Naive thymus-derived CD8-positive, alpha-beta T cell (primary cell): Measurements from ENCODE around the gene UAP1L1. TPM values are rescaled to one million over a fixed set of nuclear protein-coding genes. Genes with fewer than 3 reads are reported as not detected.

Experiments
- ATAC-seq, 2 donors: fragments of 150-1000 bp; cut with Tn5 transposase in 1 of 2; sonication (Bioruptor Pico), chemical (Tn5 transposase) in 1 of 2; 1 replicate in 1 of 2; 2 replicates in 1 of 2; pipeline ENCODE4 v1.10.0; 2021; ENCODE audit warnings: mild to moderate bottlenecking in 2 of 2, moderate library complexity in 2 of 2
- POLR2A ChIA-PET: fragments of 350-600 bp; sonication (Branson Sonifier 250); formaldehyde crosslinking; loops from one replicate; lab custom pipeline; 2021; ENCODE audit warnings: antibody characterized with exemption; lab: Charles Lee
- DNase-seq, 10 donors: peaks; one replicate each; pipeline versions ENCODE4 v3.0.0 to v3.0.0-alpha.2; 2020 to 2022
- H3K27ac Mint-ChIP-seq, 10 donors: one replicate each; pipeline ENCODE4 v1.8.0; 2020 to 2022; ENCODE audit warnings: mild to moderate bottlenecking in 10 of 10, mixed read lengths in 10 of 10, moderate library complexity in 4 of 10, inconsistent platforms in 1 of 10
- H3K27me3 Mint-ChIP-seq, 5 donors: one replicate each; pipeline ENCODE4 v1.8.0; 2021 to 2022; ENCODE audit warnings: mixed read lengths in 5 of 5
- H3K36me3 Mint-ChIP-seq, 3 donors: one replicate each; pipeline ENCODE4 v1.8.0; 2020 to 2022; ENCODE audit warnings: mixed read lengths in 3 of 3, mild to moderate bottlenecking in 2 of 3, inconsistent platforms in 1 of 3
- H3K4me1 Mint-ChIP-seq, 4 donors: one replicate each; pipeline ENCODE4 v1.8.0; 2021 to 2022; ENCODE audit warnings: mixed read lengths in 4 of 4
- H3K4me3 Mint-ChIP-seq, 10 donors: one replicate each; pipeline ENCODE4 v1.8.0; 2020 to 2022; ENCODE audit warnings: mild to moderate bottlenecking in 10 of 10, mixed read lengths in 10 of 10, moderate library complexity in 6 of 10, inconsistent platforms in 1 of 10
- H3K9me3 Mint-ChIP-seq, 9 donors: one replicate each; pipeline ENCODE4 v1.8.0; 2020 to 2022; ENCODE audit warnings: mixed read lengths in 9 of 9, mild to moderate bottlenecking in 3 of 9, inconsistent platforms in 1 of 9, moderate library complexity in 1 of 9
- polyA plus RNA-seq, 3 donors: library from polyadenylated mRNA; unstranded; fragments of 300-500 nt; fragmentation: Illumina TruSeq; gene quantifications; one replicate each; pipeline ENCODE4 v1.2.3, GENCODE V29; 2021
- total RNA-seq, 8 experiments: library from RNA in 2 of 8; stranded (reverse) in 2 of 8; gene quantifications; one replicate each; pipeline ENCODE4 v1.2.3 and lab custom pipeline; 2021 to 2026

UAP1L1 gene
- total and polyA plus RNA-seq, 5 experiments from 2014 or later: 2.3 to 28.7 (median 7.8) TPM

DNA sequence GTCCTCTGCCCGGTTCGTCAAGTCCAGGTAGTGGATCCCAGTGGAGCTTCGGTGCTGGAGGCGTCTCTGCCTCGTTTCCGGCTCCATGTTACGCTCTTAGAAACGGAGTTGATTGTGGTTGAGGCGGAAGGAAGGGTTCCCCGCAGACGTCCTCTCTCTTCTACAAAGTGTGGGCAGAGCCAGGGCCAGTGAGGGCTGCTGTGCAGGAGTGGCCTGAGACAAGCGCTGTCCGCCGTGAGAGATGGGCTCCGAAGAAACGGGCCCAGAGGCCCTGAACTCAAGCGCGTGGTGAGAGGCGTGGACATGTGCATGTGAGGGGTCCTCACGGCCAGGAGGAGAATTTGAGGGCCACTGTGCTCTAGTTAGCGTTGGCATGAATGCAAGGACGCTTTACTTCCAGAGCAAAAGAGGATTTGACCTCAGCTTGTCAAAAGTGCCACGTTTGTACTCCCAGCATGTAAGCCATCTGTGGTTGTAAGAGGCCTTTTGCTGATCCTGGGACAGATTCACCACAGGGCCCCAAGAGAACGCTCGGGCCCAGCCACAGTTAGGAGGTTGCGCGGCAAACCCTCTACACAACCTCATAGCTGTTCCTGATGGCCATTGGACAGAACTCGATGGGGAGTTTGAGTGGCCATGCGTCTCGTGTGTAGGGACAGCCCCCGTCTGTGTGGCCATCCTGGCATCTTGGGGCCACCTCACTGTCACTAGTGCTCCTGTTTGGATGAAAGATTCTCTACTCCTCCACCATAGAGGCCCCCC lies 19.6 kb downstream of the UAP1L1 start:
- H3K36me3 Mint-ChIP-seq: peaks cover 0 to 34% (median 6%) of the 10 kb centered on the region in 3 donors
- peak overlapping the region; percentile 91 to 97 (median 97) for H3K27ac Mint-ChIP-seq
- POLR2A ChIA-PET: interaction anchor here (0.5 to 2.9 kb wide), 7 partner anchors 10 to 396 kb away, joined by 3 to 63 read pairs (median 6); partner anchors contain the start of genes DPP7, MAN1B1, RNF224 and TUBB4B
- H3K27me3 Mint-ChIP-seq: no peaks in the 10 kb centered on the region
- H3K4me3 Mint-ChIP-seq: peak overlapping the region in 7 of 10 donors; percentile 15 to 90 (median 54)
- no peak for DNase-seq
- H3K9me3 Mint-ChIP-seq: no peaks in the 10 kb centered on the region
- ATAC-seq: no peak
- H3K4me1 Mint-ChIP-seq: peaks cover 7 to 21% (median 15%) of the 10 kb centered on the region in 4 donors

DNA sequence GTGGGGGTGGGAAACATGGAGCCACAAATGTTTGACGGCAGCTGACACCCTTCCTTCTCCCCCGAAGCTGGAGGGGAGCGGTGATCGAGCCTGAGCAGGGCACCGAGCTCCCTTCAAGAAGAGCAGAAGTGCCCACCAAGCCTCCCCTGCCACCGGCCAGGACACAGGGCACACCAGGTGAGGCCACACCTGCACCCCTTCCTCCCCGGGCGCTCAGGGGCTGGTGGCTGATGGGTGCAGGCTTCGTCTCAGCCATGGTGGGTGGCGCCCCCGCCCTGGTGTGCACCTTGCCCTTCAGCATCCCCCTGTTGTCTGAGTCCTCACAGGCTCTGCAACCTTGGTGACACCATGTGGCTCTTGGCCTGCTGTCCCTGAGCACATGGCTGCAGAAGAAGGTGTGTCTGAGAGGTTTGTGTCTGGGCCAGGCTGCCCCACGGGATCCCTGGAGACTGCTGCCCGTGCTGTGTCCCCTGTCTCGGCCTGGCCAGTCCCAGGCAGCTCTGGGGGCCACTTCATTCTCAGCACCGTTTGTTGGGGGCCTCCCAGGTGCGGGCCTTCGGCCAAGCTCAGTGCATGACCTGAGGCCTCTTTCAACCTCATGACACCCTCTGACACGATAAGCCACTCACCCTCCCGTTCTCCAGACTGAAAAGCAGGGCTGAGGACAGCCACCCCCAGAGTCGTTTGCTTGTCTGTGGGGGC lies 20.6 kb downstream of the UAP1L1 start:
- DNase-seq: no peak
- peaks cover 0 to 26% (median 0%) of the 10 kb centered on the region in 3 donors for H3K36me3 Mint-ChIP-seq
- POLR2A ChIA-PET: interaction anchor here (0.6 to 2.9 kb wide), 4 partner anchors 11 to 302 kb away, joined by 3 to 63 read pairs (median 12); partner anchors contain the start of genes DPP7 and MAN1B1
- no peaks in the 10 kb centered on the region for H3K9me3 Mint-ChIP-seq
- H3K27ac Mint-ChIP-seq: peak overlapping the region in 9 of 10 donors; percentile 22 to 97 (median 91)
- ATAC-seq: no peak
- no peaks in the 10 kb centered on the region for H3K27me3 Mint-ChIP-seq
- peaks cover 7 to 21% (median 15%) of the 10 kb centered on the region in 4 donors for H3K4me1 Mint-ChIP-seq
- H3K4me3 Mint-ChIP-seq: no peak overlapping the region

DNA sequence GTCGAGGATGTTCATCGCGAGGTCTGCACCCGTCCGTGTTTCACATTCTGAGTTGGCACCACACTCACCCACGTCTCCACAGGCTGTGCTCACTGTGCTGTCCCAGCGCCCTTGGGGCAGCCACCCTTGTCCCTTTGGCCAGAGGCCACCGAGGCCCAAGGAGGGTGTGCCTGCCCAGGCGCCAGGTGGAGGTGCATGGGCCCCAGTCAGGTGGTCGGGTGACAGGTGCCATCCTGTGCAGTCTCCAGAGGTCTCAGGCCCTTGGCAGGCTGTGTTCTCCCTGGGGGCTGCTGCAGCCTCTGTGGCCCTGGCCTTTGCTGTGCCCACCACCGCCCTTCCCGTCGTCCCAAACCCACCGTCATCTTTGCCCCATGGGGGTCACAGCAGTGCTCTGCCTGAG lies 21.9 kb downstream of the UAP1L1 start:
- peaks cover 7 to 21% (median 15%) of the 10 kb centered on the region in 4 donors for H3K4me1 Mint-ChIP-seq
- H3K36me3 Mint-ChIP-seq: peaks cover 0 to 24% (median 2%) of the 10 kb centered on the region in 3 donors
- DNase-seq (no peak), ATAC-seq (no peak)
- no peaks in the 10 kb centered on the region for H3K9me3 Mint-ChIP-seq
- peak overlapping the region in 5 of 10 donors; percentile 72 to 84 (median 74) for H3K27ac Mint-ChIP-seq
- POLR2A ChIA-PET: no interaction called here
- H3K4me3 Mint-ChIP-seq: no peak overlapping the region
- H3K27me3 Mint-ChIP-seq: no peaks in the 10 kb centered on the region

DNA sequence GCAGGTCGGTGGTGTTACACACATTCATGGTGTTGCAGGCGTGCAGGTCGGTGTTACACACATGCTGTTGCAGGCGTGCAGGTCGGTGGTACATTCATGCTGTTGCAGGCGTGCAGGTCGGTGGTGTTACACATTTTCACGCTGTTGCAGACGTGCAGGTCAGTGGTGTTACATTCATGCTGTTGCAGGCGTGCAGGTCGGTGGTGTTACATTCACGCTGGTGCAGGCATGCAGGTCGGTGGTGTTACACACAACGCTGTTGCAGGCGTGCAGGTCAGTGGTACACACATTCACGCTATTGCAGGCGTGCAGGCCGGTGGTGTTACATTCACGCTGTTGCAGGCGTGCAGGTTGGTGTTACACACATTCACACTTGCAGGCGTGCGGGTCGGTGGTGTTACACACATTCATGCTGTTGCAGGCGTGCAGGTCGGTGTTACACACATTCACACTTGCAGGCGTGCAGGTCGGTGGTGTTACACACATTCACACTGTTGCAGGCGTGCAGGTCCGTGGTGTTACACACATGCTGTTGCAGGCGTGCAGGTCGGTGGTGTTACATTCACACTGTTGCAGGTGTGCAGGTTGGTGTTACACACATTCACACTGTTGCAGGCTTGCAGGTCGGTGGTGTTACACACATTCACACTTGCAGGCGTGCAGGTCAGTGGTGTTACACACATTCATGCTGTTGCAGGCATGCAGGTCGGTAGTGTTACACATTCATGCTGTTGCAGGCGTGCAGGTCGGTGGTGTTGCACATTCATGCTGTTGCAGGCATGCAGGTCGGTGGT lies 26.1 kb downstream of the UAP1L1 start:
- H3K9me3 Mint-ChIP-seq: no peaks in the 10 kb centered on the region
- no peak for ATAC-seq
- POLR2A ChIA-PET: no interaction called here
- no peak for DNase-seq
- no peak overlapping the region for H3K27ac Mint-ChIP-seq
- H3K4me1 Mint-ChIP-seq: peaks cover 0 to 2% (median 0%) of the 10 kb centered on the region in 4 donors
- H3K36me3 Mint-ChIP-seq: peaks cover 0 to 35% (median 2%) of the 10 kb centered on the region in 3 donors
- no peaks in the 10 kb centered on the region for H3K27me3 Mint-ChIP-seq
- no peak overlapping the region for H3K4me3 Mint-ChIP-seq

DNA sequence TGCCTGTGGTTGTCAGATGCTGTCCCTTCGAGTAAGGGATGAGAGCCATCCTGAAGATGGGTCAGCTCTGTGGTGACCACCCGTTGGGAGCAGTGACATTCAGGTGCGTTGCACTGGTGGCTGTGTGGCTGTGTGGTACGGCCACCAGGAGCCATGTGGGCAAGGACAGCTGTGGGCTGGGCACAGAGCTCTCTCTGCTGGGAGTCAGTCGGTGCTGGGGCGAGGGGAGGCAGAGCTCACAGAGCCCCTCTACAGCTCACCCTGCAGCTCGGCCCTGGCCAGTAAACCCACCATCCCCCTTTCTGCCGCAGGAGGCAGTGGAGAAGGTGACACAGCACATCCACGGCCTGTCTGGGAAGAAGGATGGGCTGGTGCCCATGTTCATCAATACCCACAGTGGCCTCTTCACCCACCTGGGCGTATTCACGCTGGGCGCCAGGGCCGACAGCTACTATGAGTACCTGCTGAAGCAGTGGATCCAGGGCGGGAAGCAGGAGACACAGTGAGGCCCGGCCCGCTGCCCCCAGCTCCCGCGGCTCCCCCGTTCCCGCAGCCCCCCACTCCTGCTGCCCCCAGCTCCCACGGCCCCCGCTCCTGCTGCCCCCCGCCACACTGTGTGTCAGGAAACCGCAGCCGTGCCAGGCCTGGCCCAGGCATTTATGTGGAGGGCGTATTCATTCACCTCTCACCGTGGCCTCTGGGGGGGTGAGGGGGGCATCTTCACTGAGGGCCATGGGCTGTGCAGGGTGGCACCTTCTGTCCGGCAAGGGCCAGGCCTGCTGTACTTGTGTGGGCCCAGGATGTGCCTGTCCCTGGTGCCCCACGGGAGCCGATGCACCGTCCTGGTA lies 28.7 kb downstream of the UAP1L1 start:
- ATAC-seq (no peak), DNase-seq (no peak)
- Mint-ChIP-seq H3K36me3 (peaks cover 0 to 36% (median 2%) of the 10 kb centered on the region in 3 donors), H3K27ac (no peak overlapping the region), H3K4me1 (no peaks in the 10 kb centered on the region), H3K9me3 (no peaks in the 10 kb centered on the region), H3K27me3 (no peaks in the 10 kb centered on the region), H3K4me3 (no peak overlapping the region)
- POLR2A ChIA-PET: interaction anchor here (0.7 to 1.6 kb wide), 5 partner anchors 10 to 118 kb away, joined by 3 to 5 read pairs (median 4); no protein-coding TSS in a partner anchor

DNA sequence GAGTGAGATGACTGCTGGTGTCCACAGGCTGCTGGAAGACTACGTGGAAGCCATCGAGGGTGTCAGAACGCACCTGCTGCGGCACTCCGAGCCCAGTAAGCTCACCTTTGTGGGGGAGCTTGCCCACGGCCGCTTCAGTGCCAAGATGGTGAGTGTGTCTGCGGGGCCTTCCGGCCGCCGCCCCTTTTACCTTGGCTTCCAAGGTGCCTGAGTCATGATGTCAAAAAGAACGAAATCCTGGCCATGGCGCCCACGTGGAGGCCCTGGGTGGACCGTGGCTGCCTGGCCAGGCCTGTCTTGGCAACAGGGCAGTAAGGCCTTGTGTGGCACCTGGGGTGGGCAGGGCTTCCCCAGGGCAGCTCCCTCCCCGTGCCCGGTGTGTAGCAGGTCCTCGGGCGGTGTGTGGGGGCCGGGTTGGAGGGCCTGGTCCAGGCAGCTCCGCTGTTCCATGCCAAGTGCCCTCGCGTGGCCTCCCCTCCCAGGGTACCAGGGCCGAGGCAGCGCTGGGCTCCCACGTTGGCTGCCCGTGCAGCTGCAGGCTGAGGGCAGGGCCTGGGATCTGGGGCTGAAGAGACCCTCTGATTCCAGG lies 29.4 kb downstream of the UAP1L1 start:
- H3K27me3 Mint-ChIP-seq: no peaks in the 10 kb centered on the region
- ATAC-seq: no peak
- no peak overlapping the region for H3K27ac Mint-ChIP-seq
- DNase-seq: no peak
- H3K9me3 Mint-ChIP-seq: no peaks in the 10 kb centered on the region
- no peaks in the 10 kb centered on the region for H3K4me1 Mint-ChIP-seq
- H3K36me3 Mint-ChIP-seq: peaks cover 0 to 36% (median 2%) of the 10 kb centered on the region in 3 donors
- no peak overlapping the region for H3K4me3 Mint-ChIP-seq
- POLR2A ChIA-PET: interaction anchor here (1.5 to 1.6 kb wide), 2 partner anchors 11 to 17 kb away, joined by 4 to 5 read pairs; no protein-coding TSS in a partner anchor

DNA sequence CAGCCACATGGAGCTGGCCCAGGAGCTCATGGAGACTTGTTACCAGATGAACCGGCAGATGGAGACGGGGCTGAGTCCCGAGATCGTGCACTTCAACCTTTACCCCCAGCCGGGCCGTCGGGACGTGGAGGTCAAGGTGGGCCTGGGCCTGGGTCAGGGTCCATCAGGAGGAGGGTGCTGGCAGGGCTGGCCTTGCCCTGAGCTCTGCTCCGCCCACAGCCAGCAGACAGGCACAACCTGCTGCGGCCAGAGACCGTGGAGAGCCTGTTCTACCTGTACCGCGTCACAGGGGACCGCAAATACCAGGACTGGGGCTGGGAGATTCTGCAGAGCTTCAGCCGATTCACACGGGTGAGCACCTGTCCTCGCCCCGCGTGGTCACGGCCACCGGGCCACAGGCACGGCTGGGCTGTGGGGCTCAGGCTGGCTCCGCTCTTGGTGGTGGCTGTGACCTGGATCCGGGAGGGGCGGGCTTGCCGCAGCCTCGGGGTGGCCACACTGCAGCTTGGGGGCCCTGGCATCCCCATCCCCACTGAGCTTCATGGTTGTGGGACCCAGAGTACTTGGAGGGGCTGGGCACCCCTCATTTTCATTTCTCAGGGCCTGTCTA lies 30.1 kb downstream of the UAP1L1 start:
- ATAC-seq (no peak), DNase-seq (no peak)
- H3K9me3 Mint-ChIP-seq: no peaks in the 10 kb centered on the region
- H3K27me3 Mint-ChIP-seq: no peaks in the 10 kb centered on the region
- no peak overlapping the region for H3K4me3 Mint-ChIP-seq
- no peaks in the 10 kb centered on the region for H3K4me1 Mint-ChIP-seq
- H3K36me3 Mint-ChIP-seq: peaks cover 0 to 36% (median 2%) of the 10 kb centered on the region in 3 donors
- no peak overlapping the region for H3K27ac Mint-ChIP-seq
- POLR2A ChIA-PET: interaction anchor here (1.7 kb wide), 1 partner anchor 21 kb away, joined by 4 read pairs; the partner anchor contains the start of gene MAN1B1

DNA sequence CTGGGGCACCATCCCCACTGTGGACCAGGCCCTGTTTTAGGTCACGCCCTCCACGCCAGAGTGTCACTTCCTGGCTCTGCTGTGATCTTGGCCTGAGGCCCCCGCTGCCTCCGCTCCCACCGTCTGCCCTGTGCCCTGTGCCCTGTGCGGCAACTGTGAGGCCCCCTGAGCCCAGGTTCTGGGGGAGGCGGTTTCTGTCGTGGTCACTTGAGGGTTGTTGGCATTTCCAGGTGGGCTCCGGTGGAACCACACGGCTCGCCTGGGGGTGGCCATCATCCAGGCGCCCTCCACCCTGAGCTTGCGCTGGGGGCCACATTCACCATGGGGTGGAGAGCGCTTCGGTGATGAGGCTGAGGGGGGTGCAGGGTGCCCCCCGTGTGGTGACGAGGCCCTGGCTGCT lies 30.7 kb downstream of the UAP1L1 start:
- POLR2A ChIA-PET: interaction anchor here (1.7 kb wide), 1 partner anchor 22 kb away, joined by 4 read pairs; the partner anchor contains the start of gene MAN1B1
- Mint-ChIP-seq H3K27ac (no peak overlapping the region), H3K9me3 (no peaks in the 10 kb centered on the region), H3K36me3 (peaks cover 0 to 36% (median 3%) of the 10 kb centered on the region in 3 donors), H3K4me3 (no peak overlapping the region), H3K27me3 (no peaks in the 10 kb centered on the region), H3K4me1 (peaks cover 0 to 2% (median under 1%) of the 10 kb centered on the region in 4 donors)
- ATAC-seq: no peak
- no peak for DNase-seq

DNA sequence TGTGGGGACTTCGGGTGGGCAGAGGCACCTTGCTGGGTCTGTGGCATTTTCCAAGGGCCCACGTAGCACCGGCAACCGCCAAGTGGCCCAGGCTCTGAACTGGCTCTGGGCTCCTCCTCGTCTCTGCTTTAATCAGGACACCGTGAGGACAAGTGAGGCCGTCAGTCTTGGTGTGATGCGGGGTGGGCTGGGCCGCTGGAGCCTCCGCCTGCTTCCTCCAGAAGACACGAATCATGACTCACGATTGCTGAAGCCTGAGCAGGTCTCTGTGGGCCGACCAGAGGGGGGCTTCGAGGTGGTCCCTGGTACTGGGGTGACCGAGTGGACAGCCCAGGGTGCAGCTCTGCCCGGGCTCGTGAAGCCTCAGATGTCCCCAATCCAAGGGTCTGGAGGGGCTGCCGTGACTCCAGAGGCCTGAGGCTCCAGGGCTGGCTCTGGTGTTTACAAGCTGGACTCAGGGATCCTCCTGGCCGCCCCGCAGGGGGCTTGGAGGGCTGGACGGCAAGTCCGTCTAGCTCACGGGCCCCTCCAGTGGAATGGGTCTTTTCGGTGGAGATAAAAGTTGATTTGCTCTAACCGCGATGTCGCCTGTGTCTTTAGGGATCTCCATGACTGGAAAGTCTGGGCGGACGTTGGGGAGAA lies 31.4 kb downstream of the UAP1L1 start:
- no peaks in the 10 kb centered on the region for H3K9me3 Mint-ChIP-seq
- POLR2A ChIA-PET: interaction anchor here (1.2 to 1.7 kb wide), 3 partner anchors 13 to 38 kb away, joined by 3 to 4 read pairs (median 3); partner anchors contain the start of genes MAN1B1 and SAPCD2
- H3K36me3 Mint-ChIP-seq: peaks cover 0 to 35% (median 4%) of the 10 kb centered on the region in 3 donors
- no peaks in the 10 kb centered on the region for H3K27me3 Mint-ChIP-seq
- H3K4me1 Mint-ChIP-seq: peaks cover 0 to 8% (median 3%) of the 10 kb centered on the region in 4 donors
- ATAC-seq: no peak
- no peak overlapping the region for H3K4me3 Mint-ChIP-seq
- H3K27ac Mint-ChIP-seq: no peak overlapping the region
- no peak for DNase-seq
